Esophagus squamous epithelium (tissue), 4 donors: Measurements from ENCODE around the gene MAD1L1.

ENCODE experiments used
- CTCF ChIP-seq, 6 experiments: fragments of 450-650 bp in 4 of 6; fragments of 200-600 bp in 2 of 6; sonication (generic) in 2 of 6; IDR thresholded peaks; one replicate each; pipeline ENCODE4 v1.5.1; 2016 to 2019; ENCODE audit warnings: antibody characterized with exemption in 6 of 6, mild to moderate bottlenecking in 4 of 6, moderate library complexity in 4 of 6
- POLR2A ChIP-seq, 4 donors: fragments of 450-650 bp; IDR thresholded peaks; one replicate each; pipeline ENCODE4 v1.6.1; 2017; ENCODE audit warnings: antibody characterized with exemption in 4 of 4, mild to moderate bottlenecking in 4 of 4, moderate library complexity in 3 of 4

- no peak for TF ChIP-seq CTCF (IDR thresholded peaks at IDR 0.05)
- no peak for TF ChIP-seq POLR2A (IDR thresholded peaks at IDR 0.05)
These were observed 423.0 kb downstream of the MAD1L1 start for GRCh38 chr7:1809601-1810258.
